HL-60/S4 (cell line): ENCODE results near the gene PRDX6.
"Not testable (repeated sequence)": the region's sequence is repeated elsewhere in the genome, so short reads cannot be mapped to it uniquely, and the experiment has no call there.

Experiments
- in situ Hi-C: fragments of 300-500 bp; cut with MboI; formaldehyde crosslinking; loops from 2 replicates; pipeline ENCODE4 v1.14.3; 2022; ENCODE audit warnings: low sequenced_read_pairs

Gene PRDX6

DNA sequence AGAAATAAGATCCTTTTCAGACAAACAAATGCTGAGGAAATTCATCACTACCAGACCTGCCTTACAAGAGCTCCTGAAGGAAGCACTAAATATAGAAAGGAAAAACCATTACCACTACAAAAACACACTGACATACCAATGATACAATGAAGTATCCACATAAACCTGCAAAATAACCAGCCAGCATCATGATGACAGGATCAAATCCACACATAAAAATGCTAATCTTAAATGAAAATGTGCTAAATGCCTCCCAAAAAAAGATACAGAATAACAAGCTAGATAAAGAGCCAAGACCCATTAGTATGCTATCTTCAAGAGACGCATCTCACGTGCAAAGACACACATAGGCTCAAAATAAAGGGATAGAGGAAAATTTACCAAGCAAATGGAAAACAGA, 14.5 kb upstream of the PRDX6 start:
- in situ Hi-C loops: not testable (repeated sequence)

DNA sequence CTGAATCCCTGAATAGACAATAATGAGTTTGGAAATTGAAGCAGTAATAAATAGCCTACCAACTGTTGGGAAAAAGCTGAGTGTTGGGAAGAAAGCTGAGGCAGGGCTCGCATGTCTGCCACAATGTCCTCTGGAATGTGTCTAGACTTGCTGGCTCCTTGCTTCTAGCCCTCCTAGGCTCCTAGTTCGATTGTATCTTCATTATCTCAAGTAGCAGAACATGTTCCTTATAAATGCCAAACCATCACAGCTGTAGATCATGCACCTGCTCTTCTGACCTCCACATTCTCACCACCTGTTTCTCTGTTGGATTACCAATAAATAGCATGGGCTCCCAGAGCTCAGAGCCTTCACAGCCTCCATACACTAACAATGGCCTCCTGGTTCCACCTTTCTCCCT, 12.9 kb upstream of the PRDX6 start:
- in situ Hi-C loops: not testable (repeated sequence)

DNA sequence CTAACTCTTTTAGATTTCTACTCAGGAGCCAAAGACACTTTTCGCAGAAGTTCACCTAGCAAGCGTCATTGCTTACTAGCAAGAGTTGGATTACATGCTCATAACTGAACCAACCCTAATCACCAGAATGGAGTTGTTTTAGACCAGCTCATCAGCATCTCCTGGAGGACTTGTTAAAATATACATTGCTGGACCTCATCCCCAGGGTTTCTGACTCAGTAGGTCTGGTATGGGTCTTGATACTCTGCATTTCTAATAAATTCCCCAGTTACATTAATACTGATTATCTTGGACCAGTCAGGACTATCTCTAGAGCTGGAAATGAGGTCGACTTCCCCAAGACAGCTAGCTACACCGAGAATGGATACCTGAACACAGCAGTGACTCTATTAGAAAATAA, 9.7 kb upstream of the PRDX6 start:
- in situ Hi-C loops: no loop called here

DNA sequence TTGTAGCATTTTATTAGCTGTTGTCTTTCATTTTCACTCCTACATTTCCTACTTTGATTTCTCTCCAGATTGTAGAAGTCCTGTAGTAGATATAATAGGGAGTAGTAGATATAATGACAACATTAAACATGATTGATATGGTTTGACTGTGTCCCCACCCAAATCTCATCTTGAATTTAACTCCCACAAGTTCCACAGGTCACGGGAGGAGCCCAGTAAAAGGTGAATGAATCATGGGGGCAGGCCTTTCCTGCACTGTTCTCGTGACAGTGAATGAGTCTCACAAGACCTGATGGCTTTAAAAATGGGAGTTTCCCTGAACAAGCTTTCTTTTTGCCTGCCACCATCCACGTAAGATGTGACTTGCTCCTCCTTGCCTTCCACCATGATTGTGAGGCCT, 7.5 kb upstream of the PRDX6 start:
- in situ Hi-C loops: no loop called here

DNA sequence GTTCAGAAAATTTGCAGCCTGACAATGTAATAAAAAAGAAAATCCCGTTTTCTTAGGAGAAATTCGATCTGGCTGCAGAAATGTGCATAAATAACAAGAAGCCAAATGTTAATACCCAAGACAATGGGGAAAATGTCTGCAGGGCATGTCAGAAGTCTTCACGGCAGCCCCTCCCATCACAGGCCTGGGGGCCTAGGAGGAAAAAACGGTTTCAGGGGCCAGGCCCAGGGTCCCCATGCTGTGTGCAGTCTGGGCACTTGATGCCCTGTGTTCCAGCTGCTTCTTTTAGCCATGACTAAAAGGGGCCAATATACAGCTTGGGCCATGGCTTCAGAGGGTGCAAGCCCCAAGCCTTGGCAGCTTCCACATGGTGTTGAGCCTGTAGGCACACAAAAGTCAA, 6.5 kb upstream of the PRDX6 start:
- in situ Hi-C loops: no loop called here

DNA sequence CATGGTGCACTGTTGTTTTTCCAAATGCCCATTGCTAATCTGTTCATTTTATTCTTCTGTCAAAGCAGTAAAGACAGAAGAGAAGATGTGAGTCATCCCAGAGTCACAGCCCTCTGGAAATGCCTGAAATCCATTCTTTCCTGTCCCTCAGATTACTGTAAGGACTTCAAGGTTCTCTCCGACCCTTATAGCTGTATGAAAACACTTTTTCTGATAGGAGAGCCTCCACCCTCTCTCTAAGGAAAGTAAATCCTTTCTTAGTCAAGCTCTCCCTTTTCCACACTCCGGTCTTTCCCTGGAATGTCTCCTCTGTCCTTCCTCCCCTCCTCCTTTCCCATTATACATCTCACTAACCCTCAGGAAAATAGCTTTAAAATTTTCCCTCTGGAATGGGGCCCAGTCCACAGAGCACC, 3.5 kb upstream of the PRDX6 start:
- in situ Hi-C loops: no loop called here

DNA sequence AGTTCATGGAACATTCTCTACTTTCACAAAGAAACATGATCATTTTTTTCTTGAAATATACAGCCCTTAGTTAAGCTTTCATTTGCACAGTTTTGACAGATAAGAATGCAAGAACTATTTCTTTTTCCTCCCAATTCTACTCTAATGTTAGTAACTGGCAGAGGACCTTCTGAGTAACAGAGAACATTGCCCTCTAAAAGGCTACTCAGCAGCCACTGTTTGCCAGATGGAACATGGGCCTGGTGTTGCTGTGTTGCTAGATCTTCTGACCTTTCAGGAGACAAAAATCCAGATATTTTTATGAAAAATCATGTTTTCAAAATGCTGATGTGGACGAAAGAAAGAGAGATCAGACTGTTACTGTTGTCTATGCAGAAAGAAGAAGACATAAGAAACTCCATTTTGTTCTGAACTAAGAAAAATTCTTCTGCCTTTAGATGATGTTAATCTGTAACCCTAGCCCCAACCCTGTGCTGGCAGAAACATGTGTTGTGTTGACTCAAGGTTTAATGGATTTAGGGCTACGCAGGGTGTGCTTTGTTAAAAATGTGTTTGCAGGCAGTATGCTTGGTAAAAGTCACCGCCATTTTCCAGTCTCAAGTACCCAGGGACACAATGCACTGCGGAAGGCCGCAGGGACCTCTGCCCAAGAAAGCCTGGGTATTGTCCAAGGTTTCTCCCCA, 2.9 kb upstream of the PRDX6 start:
- in situ Hi-C loops: no loop called here

DNA sequence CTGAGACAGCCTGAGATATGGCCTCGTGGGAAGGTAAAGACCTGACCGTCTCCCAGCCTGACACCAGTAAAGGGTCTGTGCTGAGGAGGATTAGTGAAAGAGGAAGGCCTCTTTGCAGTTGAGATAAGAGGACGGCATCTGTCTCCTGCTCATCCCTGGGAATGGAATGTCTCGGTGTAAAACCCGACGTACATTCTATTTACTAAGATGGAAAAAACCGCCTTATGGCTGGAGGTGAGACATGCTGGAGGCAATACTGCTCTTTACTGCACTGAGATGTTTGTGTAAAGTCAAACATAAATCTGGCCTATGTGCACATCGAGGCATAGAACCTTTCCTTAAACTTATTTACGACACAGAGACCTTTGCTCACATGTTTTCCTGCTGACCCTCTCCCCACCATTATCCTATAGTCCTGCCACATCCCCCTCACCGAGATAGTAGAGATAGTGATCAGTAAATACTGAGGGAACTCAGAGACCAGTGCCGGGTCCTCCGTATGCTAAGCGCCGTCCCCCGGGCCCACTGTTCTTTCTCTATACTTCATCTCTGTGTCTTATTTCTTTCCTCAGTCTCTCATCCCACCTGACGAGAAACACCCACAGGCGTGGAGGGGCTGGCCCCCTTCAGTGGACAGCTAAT, 2.2 kb upstream of the PRDX6 start:
- in situ Hi-C loops: not testable (repeated sequence)

DNA sequence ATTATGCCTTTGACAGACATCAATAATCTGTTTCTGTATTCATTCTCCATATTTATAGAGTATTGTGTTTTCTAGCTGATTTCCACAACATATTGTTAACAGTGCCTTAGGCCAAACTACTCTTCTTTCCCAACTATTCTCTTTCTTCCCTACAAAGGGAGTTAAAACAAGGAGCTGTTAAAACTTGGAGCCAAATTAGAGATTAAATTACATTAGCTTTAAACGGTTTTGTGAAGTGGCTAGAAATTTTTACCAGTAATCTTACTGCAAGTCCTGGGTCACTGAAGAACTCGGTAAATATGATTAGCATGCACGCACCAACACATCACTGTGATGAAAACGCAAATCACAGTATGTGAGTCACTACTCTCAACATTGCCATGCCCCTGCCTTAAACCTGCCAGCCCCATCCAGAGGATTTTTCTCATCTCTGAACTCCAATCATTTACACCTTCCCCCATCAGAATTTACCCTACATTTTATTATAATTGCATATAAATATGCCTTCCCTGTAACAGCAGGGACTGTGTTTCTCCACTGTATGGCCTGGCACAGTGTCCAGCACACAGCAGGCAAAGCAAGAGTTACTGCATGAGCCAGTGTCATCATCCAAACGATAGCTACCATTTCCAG, 1.5 kb upstream of the PRDX6 start:
- in situ Hi-C loops: no loop called here

DNA sequence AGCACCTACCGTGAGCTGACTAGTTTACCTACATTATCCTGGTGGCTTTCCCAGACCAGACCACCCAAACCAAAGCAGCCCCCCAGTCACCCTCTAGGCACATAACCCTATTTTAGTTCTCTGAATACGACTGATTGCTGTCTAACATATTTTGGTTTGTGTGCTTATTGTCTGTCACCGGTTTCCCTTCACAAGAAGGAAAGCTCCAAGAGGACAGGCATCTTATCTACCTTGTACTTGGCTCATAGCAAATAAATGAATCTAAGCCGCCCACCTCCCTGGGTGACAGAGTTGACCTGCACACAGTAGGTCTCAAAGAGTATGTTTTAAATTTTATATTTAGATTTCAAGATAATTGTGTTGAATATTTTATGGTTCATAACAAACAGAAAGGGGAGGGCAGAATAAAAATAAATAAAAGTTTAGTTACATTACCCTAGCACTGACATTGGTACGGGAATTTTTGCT, 904 bp upstream of the PRDX6 start:
- in situ Hi-C loops: no loop called here

DNA sequence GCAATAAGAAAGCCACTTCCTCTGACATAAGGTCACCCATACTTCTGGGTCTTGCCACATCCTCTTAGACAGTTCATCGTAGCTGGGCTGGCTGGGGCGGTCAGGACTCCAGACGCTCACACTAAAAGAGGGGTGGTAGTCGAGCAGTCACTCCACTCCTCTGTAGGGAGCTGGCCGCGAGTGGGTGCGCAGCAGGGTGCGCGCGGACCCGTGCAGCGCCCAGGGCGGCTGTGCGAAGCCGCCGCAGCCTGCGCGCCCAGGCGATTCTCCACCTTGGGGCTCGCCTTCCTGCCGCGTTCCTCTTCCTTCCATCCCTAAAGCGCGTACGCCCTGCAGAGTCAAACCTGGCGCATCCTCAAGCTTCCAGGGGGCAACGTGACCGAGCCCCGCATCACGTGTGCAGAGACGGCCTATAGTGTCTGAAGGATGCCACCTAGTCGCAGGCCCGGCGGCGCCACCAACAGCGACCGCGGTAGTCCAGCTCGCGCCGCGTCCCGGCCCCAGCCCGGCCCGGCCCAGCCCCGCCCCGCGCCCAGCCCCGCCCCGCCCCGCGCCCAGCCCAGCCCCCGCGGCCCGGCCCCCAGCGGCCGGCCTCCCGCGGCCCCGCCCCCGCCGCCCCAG, 360 bp upstream of the PRDX6 start:
- in situ Hi-C loops: no loop called here

DNA sequence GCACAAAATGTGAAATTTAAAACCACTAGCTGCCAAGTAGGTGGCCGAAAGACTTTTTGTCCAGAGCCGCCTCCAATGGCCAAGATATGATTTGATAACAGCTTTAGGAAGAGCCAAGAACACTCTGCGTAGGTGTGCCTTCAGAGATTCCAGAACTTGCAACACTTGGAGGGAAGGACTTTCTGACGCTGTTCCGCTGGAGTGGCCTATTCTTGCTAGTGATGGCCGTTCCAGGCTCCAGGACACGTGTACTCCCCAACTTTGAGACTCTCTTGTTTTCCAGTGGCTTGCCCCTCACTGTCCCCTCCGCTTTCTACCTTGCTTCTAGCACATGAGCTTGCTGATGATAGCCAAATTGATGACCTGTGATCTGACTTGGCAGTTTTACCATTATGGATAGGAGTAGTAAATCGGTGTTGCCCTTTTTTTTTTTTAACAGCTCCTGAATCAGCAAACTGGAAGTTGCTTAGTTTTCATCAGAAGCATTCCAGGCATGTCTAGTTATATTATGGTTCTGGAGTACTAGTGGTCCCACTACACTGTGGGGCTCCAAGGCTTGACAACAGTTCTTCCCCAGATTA, 1.0 kb downstream of the PRDX6 start:
- in situ Hi-C loops: no loop called here

DNA sequence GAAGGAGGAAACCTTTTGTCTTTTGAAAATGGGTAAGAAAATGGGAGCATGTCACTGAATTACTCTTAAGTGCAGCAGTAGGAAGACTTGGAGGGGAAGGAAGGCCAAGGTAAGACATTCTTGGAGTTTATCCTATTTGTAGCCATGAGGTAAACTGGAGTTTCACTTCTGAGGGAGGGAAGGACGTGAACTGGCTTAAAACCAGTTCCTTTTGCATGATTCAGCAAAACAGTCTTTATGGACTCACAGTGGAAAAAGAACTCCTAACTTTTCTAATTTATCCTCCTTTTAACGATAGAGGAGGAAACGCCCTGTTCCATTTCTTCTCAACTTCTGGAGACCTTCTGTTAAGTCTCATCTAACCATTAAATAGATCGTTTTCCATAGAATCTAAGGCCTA, 2.5 kb downstream of the PRDX6 start:
- in situ Hi-C loops: no loop called here

DNA sequence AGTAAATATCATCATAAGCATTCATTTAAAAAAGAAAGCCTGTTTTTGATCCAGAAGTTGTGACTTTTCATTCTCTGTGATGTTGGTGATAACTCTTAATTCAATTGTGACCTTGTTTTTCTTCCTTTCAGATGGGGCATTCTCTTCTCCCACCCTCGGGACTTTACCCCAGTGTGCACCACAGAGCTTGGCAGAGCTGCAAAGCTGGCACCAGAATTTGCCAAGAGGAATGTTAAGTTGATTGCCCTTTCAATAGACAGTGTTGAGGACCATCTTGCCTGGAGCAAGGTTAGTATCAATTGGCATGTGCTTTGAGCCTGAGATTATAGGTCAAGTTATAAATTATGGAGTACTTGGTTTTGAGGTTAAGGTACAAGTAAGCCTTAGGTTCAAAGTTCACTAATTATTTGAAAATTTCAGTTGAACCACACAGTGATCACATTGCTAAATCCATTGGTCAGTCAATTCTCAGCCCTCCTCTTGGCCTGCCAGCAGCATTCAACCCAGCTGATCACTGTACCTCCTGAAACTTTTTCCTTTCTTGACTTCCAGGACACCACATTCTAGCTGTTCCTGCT, 4.1 kb downstream of the PRDX6 start:
- in situ Hi-C loops: no loop called here

DNA sequence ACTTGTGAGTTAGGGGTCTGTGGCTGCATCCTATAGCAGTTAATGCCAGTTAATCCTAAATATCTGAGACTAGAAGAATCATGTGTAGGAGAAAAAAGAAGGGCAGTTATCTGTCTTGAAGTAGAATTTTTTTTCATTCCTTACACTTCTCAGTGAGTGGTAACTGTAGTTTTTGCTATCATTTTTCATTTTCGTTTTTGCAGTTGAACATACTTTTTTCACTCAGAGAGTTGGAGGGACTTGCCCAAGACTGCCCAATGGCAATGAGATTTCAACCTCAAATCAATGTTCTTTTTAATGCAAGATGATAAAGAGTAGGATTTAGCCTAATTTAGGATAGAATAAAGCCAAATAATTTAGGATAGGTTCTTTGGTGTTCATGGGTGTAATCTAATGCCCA, 5.5 kb downstream of the PRDX6 start:
- in situ Hi-C loops: no loop called here

DNA sequence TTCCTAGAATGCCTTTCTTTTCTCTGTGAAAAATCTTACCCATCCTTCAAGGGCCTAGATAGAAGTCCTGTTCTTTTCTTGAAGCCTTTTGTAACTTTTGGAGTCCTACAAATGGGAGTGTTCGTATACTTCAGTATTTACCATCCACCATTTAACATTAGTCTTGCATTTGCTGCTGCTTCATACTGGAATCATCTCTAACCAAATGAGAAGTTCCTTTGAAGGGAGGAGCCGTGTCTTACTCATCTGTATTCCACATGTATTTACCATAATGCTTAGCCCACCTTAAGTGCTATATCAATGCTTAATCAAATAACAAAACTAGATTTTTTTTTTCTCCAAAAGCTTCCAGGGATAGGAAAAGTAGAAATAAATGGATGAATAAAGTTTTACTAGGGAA, 7.1 kb downstream of the PRDX6 start:
- in situ Hi-C loops: no loop called here

DNA sequence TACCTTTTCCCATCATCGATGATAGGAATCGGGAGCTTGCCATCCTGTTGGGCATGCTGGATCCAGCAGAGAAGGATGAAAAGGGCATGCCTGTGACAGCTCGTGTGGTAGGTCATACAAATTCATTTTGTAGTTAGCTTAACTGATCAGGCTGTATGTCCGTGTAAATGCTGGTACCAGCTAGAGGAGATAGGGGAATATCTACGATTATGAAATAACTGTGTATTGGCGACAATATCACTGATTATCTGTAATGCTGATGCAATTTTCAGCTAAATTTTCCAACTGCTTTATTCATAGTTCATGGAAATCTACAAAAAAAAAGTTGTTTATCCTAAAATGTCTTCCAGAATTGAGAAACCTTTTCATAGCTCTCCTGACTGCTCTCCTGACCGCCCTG, 8.3 kb downstream of the PRDX6 start:
- in situ Hi-C loops: no loop called here

DNA sequence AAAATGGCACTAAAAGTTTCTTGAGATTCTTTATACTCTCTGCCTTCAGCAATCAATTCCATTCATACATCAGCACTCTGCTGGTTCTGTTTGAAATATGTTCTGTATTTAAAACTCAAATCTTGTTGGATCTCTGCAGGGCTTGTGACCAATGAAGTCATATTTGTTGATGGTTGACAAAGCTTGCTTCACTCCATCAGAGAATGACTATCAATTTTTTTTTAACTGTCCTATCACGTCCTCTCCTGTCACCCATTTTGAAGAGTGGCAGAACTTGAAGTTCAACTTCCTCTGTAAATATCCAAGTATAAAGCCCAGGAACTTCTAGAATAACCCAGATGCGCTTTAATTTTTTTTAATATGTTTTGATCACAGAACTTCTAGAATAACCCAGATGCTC, 10.9 kb downstream of the PRDX6 start:
- in situ Hi-C loops: no loop called here

DNA sequence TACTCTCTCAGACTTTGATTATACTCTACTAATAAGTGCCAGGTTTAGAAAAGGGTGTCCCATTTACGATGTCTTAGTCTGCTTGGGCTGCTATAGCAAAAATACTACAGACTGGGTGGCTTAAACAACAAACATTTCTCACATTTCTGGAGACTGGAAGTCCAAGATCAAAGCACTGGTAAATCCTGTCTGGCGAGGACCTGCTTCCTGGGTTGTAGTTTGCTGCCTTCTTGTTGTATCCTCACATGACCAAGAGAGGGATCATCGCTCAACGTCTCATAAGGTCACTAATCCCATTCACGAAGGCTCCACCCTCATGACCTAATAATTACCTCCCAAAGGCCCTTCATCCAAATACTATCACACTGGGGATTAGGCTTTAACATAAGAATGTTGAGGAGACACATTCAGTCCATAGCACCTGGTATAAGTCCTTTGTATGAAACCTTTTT, 12.0 kb downstream of the PRDX6 start:
- in situ Hi-C loops: no loop called here

DNA sequence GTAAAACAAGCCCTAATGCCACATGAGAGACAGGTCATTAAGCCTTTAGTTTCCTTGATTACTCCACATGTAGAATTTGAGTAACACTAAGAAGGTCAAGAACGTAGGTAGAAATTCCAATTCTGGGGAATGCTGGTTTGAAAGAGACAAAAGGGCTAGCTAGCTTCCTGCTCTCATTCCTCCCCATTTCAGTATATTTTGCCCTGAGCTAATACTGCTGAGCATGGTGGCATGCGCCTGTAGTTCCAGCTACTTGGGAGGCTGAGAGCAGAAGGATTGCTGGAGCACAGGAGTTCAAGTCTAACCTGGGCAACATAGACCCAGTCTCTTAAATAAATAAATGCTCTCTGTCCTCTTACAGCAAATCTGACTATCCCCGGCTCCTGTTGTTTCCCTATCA, 12.8 kb downstream of the PRDX6 start:
- in situ Hi-C loops: no loop called here

DNA sequence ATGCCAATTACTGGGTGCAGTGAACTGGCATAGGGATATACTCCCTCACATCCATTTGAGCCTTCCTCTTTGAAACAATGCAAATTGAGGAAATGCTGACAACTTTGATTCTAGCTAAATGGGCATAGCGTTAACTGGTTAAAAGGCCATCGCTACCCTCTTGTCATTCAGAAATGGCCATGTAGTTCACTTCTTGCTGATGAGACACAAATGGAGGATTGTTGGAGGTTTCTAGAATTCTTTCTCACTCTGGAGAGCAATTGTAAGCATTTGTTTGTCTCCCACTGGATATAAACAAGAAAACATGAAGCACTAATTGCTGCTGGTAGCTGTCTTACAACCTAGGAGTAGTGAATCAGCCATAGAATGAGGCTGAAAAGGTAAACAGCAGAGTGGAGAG, 14.4 kb downstream of the PRDX6 start:
- in situ Hi-C loops: no loop called here
